Activated CD8-positive, alpha-beta T cell treated with anti-CD3 and anti-CD28 coated beads, Interleukin-2, amount 10 ng/mL, durations not matched to agents 7 days and 5 days (primary cell): Measurements from ENCODE around the gene PTPN18. TPM values are rescaled to one million over a fixed set of nuclear protein-coding genes. Genes with fewer than 3 reads are reported as not detected.
"Not testable (repeated sequence)": the region's sequence is repeated elsewhere in the genome, so short reads cannot be mapped to it uniquely, and the experiment has no call there.

ENCODE experiments used
- ATAC-seq: fragments of 150-1000 bp; cut with Tn5 transposase; one replicate; pipeline ENCODE4 v1.10.0; 2021; ENCODE audit warnings: moderate library complexity
- CTCF ChIA-PET: fragments of 350-600 bp; sonication (Branson Sonifier 250); formaldehyde crosslinking; loops from one replicate; lab custom pipeline; 2021; ENCODE audit warnings: antibody characterized with exemption; lab: Charles Lee
- POLR2A ChIA-PET: fragments of 350-600 bp; sonication (Branson Sonifier 250); formaldehyde crosslinking; loops from one replicate; lab custom pipeline; 2021; ENCODE audit warnings: antibody characterized with exemption; lab: Charles Lee
- DNase-seq: peaks from one replicate; pipeline ENCODE4 v3.0.0-alpha.2; 2020
- H3K27ac Mint-ChIP-seq: one replicate; pipeline ENCODE4 v1.8.0; 2021; ENCODE audit warnings: mild to moderate bottlenecking, mixed read lengths
- H3K27me3 Mint-ChIP-seq: one replicate; pipeline ENCODE4 v1.8.0; 2021; ENCODE audit warnings: low read depth, mixed read lengths
- H3K36me3 Mint-ChIP-seq: one replicate; pipeline ENCODE4 v1.8.0; 2021; ENCODE audit warnings: low read depth, mixed read lengths
- H3K4me1 Mint-ChIP-seq: one replicate; pipeline ENCODE4 v1.8.0; 2021; ENCODE audit warnings: low read depth, mixed read lengths
- H3K4me3 Mint-ChIP-seq: one replicate; pipeline ENCODE4 v1.8.0; 2021; ENCODE audit warnings: mild to moderate bottlenecking, mixed read lengths
- H3K9me3 Mint-ChIP-seq: one replicate; pipeline ENCODE4 v1.8.0; 2022; ENCODE audit warnings: mixed read lengths; ENCODE audit not compliant: insufficient read depth
- total RNA-seq, 2 experiments: library from RNA; stranded (reverse); gene quantifications; one replicate each; pipeline ENCODE4 v1.2.3, GENCODE V29; 2021

Gene PTPN18
- total RNA-seq, 2 experiments from 2014 or later: 67.0 to 71.9 TPM

DNA sequence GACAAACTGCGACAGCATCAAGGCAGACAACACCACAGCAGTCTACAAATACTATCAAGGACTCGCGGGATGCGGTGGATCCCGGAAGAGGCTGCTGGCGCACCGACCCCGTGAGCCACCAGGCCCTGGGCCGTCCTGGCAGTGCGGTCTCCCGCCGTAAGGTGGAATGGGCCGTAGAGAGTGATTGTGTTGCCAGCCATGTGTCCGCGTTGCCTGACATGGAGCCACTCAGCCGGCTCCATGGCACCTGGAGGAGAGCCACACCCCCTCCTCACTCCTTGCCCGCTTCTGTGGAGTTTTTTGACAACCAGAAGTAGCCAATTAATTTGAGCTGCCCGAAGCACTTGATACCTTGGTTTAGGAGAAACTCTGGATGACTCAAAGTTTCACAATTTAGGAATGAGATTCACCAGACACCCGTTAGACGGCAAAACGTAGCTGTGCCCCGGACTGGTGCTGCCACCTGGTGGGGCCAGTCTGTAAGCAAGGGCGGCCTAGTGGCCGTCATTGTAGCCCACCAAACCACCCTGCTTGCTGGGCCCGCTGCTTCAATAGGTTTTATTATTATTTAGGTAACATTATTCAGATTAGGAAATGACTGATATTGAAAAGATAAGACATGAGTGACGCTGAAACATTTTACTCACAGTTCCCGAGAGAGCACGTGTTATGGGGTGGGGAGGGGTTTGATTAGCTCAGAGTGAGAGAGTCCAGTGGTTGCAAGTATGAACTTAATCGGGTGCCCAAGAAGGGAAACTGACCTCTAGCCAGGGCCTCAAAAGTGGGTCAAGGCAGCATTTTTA lies 23.4 kb upstream of the PTPN18 start:
- DNase-seq (peak; percentile 78), ATAC-seq (peak; percentile 84)
- ChIA-PET CTCF (interaction anchor here (0.6 to 5.9 kb wide), 13 partner anchors 9 to 772 kb away, joined by 3 to 64 read pairs (median 4); partner anchors contain the start of genes IMP4, PTPN18 and SMPD4), POLR2A (interaction anchor here (1.3 to 2.3 kb wide), 2 partner anchors 10 to 150 kb away, joined by 4 to 14 read pairs; partner anchors contain the start of genes IMP4 and MZT2B)
- no peaks in the 10 kb centered on the region for H3K36me3 Mint-ChIP-seq
- H3K4me3 Mint-ChIP-seq: no peak overlapping the region
- H3K4me1 Mint-ChIP-seq: peaks cover 7% of the 10 kb centered on the region
- H3K27me3 Mint-ChIP-seq: peaks cover 24% of the 10 kb centered on the region
- no peak overlapping the region for H3K27ac Mint-ChIP-seq
- no peaks in the 10 kb centered on the region for H3K9me3 Mint-ChIP-seq

- not testable (repeated sequence) for DNase-seq, ATAC-seq, H3K27ac Mint-ChIP-seq, H3K36me3 Mint-ChIP-seq, H3K4me3 Mint-ChIP-seq, H3K9me3 Mint-ChIP-seq
- Mint-ChIP-seq H3K4me1 (peaks cover 10% of the 10 kb centered on the region), H3K27me3 (peaks cover 24% of the 10 kb centered on the region)
- ChIA-PET POLR2A (interaction anchor here (1.3 to 2.3 kb wide), 2 partner anchors 9 to 151 kb away, joined by 4 to 14 read pairs; partner anchors contain the start of genes IMP4 and MZT2B), CTCF (interaction anchor here (0.6 to 5.9 kb wide), 10 partner anchors 9 to 771 kb away, joined by 3 to 64 read pairs (median 4); partner anchors contain the start of genes IMP4 and SMPD4)
Observed at GRCh38 chr2:130333253-130333652, 22.6 kb upstream of the PTPN18 start.

- Mint-ChIP-seq H3K27me3 (peaks cover 20% of the 10 kb centered on the region), H3K27ac (no peak overlapping the region), H3K4me1 (peaks cover 10% of the 10 kb centered on the region), H3K9me3 (no peaks in the 10 kb centered on the region), H3K36me3 (peaks cover 10% of the 10 kb centered on the region), H3K4me3 (no peak overlapping the region)
- POLR2A ChIA-PET: interaction anchor here (1.3 to 2.3 kb wide), 2 partner anchors 8 to 152 kb away, joined by 4 to 14 read pairs; partner anchors contain the start of genes IMP4 and MZT2B
- CTCF ChIA-PET: interaction anchor here (0.8 to 5.9 kb wide), 6 partner anchors 8 to 153 kb away, joined by 3 to 64 read pairs (median 4); partner anchors contain the start of genes IMP4 and SMPD4
- no peak for ATAC-seq
- no peak for DNase-seq
Observed at GRCh38 chr2:130334026-130334425, 21.8 kb upstream of the PTPN18 start.

DNA sequence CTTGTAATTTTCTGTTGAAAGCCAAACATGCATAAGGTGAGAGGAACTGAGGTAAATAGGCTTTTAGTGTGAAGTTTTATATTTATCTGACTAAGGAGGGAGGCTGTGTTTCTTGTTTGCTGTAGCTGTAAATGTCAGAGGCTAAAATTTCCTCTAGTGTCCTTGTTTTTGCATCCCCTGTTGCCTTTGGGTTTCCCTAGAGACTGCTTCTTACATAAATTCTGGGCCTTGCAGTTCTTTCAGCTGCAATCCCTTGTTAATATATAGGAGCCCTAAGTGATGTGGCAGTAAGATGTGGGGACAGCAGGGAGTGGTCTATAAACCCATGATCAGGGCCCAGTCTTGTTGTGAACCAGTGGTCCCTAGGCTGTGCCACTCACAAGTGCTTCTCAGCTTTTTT lies 20.6 kb upstream of the PTPN18 start:
- DNase-seq (no peak), ATAC-seq (no peak)
- CTCF ChIA-PET: interaction anchor here (0.7 to 5.9 kb wide), 4 partner anchors 7 to 459 kb away, joined by 3 to 64 read pairs (median 4); partner anchors contain the start of genes IMP4 and SMPD4
- peaks cover 16% of the 10 kb centered on the region for H3K4me1 Mint-ChIP-seq
- H3K36me3 Mint-ChIP-seq: peaks cover 20% of the 10 kb centered on the region
- H3K4me3 Mint-ChIP-seq: no peak overlapping the region
- peaks cover 15% of the 10 kb centered on the region for H3K27me3 Mint-ChIP-seq
- no peaks in the 10 kb centered on the region for H3K9me3 Mint-ChIP-seq
- no peak overlapping the region for H3K27ac Mint-ChIP-seq
- POLR2A ChIA-PET: interaction anchor here (0.9 kb wide), 1 partner anchor 154 kb away, joined by 3 read pairs; the partner anchor contains the start of gene SMPD4

- peaks cover 7% of the 10 kb centered on the region for H3K27me3 Mint-ChIP-seq
Observed at GRCh38 chr2:130336150-130336876, 19.5 kb upstream of the PTPN18 start.

GRCh38 chr2:130336877-130337734 lies 18.8 kb upstream of the PTPN18 start:
- peaks cover 30% of the 10 kb centered on the region for H3K4me1 Mint-ChIP-seq
- H3K36me3 Mint-ChIP-seq: peaks cover 29% of the 10 kb centered on the region
- ChIA-PET POLR2A (no interaction called here), CTCF (interaction anchor here (0.6 to 1.4 kb wide), 2 partner anchors 36 to 156 kb away, joined by 3 to 4 read pairs; partner anchors contain the start of gene SMPD4)
- no peak for ATAC-seq
- peak; percentile 71 for DNase-seq
- H3K27ac Mint-ChIP-seq: peak overlapping the region; percentile 26
- H3K4me3 Mint-ChIP-seq: peak overlapping the region; percentile 34
- H3K27me3 Mint-ChIP-seq: peaks cover 3% of the 10 kb centered on the region
- H3K9me3 Mint-ChIP-seq: no peaks in the 10 kb centered on the region

More at GRCh38 chr2:130336150-130336876, 19.5 kb upstream of the PTPN18 start:
- Mint-ChIP-seq H3K4me3 (no peak overlapping the region), H3K27ac (no peak overlapping the region), H3K9me3 (no peaks in the 10 kb centered on the region), H3K36me3 (peaks cover 25% of the 10 kb centered on the region), H3K4me1 (peaks cover 24% of the 10 kb centered on the region)
- POLR2A ChIA-PET: no interaction called here
- CTCF ChIA-PET: interaction anchor here (0.6 to 0.7 kb wide), 2 partner anchors 36 to 460 kb away, joined by 3 read pairs; no protein-coding TSS in a partner anchor
- ATAC-seq (no peak), DNase-seq (no peak)

GRCh38 chr2:130337735-130338325 lies 18.0 kb upstream of the PTPN18 start:
- Mint-ChIP-seq H3K27ac (no peak overlapping the region), H3K9me3 (no peaks in the 10 kb centered on the region), H3K4me1 (peaks cover 25% of the 10 kb centered on the region), H3K27me3 (peaks cover 2% of the 10 kb centered on the region), H3K4me3 (no peak overlapping the region), H3K36me3 (peaks cover 32% of the 10 kb centered on the region)
- POLR2A ChIA-PET: no interaction called here
- ATAC-seq (no peak), DNase-seq (no peak)
- CTCF ChIA-PET: interaction anchor here (0.8 to 1.4 kb wide), 3 partner anchors 17 to 156 kb away, joined by 3 to 4 read pairs (median 4); partner anchors contain the start of genes PTPN18 and SMPD4

GRCh38 chr2:130338793-130339345 lies 17.0 kb upstream of the PTPN18 start:
- Mint-ChIP-seq H3K4me3 (no peak overlapping the region), H3K4me1 (peaks cover 31% of the 10 kb centered on the region), H3K27ac (no peak overlapping the region), H3K9me3 (no peaks in the 10 kb centered on the region), H3K27me3 (peaks cover 2% of the 10 kb centered on the region), H3K36me3 (peaks cover 36% of the 10 kb centered on the region)
- ChIA-PET CTCF (interaction anchor here (1.4 kb wide), 1 partner anchor 39 kb away, joined by 4 read pairs; no protein-coding TSS in a partner anchor), POLR2A (no interaction called here)
- DNase-seq (no peak), ATAC-seq (no peak)

- Mint-ChIP-seq H3K9me3 (no peaks in the 10 kb centered on the region), H3K4me1 (peaks cover 44% of the 10 kb centered on the region), H3K27me3 (no peaks in the 10 kb centered on the region), H3K27ac (no peak overlapping the region), H3K4me3 (no peak overlapping the region), H3K36me3 (peaks cover 45% of the 10 kb centered on the region)
- ATAC-seq (no peak), DNase-seq (no peak)
- ChIA-PET POLR2A (no interaction called here), CTCF (interaction anchor here (1.0 to 4.5 kb wide), 2 partner anchors 8 to 33 kb away, joined by 3 to 64 read pairs; no protein-coding TSS in a partner anchor)
Observed at GRCh38 chr2:130339885-130340745, 15.7 kb upstream of the PTPN18 start.
